GM23338 (cell line): Measurements from ENCODE around the gene IFI35. TPM values are rescaled to one million over a fixed set of nuclear protein-coding genes. Genes with fewer than 3 reads are reported as not detected.

Source experiments
- ATAC-seq: fragments of 200-7000 bp; cut with Tn5 transposase; 3 replicates; pipeline ENCODE4 v1.9.1; 2020
- DNase-seq: peaks from one replicate; pipeline ENCODE4 v3.0.0-alpha.2; 2015; ENCODE audit warnings: low spot score
- H2AFZ ChIP-seq: fragments of 200-600 bp; sonication (generic); 2 replicates; pipeline ENCODE4 v1.8.0; 2016; ENCODE audit warnings: antibody characterized with exemption, mild to moderate bottlenecking, moderate library complexity
- H3F3A ChIP-seq: fragments of 200-600 bp; sonication (generic); replicated peaks from 2 replicates; pipeline ENCODE4 v1.8.0; 2017; ENCODE audit warnings: antibody characterized with exemption, mixed run types, low read depth
- H3K27ac ChIP-seq: fragments of 200-600 bp; sonication (generic); 2 replicates; pipeline ENCODE4 v1.6.1; 2016; ENCODE audit warnings: low read depth
- H3K27me3 ChIP-seq: fragments of 200-600 bp; sonication (generic); 2 replicates; pipeline ENCODE4 v1.8.0; 2016; ENCODE audit warnings: mild to moderate bottlenecking, mixed run types, moderate library complexity; ENCODE audit not compliant: insufficient read depth
- H3K36me3 ChIP-seq: fragments of 200-600 bp; sonication (generic); 2 replicates; pipeline ENCODE4 v1.8.0; 2016; ENCODE audit warnings: mild to moderate bottlenecking; ENCODE audit not compliant: insufficient read depth
- H3K4me1 ChIP-seq: fragments of 200-600 bp; sonication (generic); 2 replicates; pipeline ENCODE4 v1.8.0; 2016; ENCODE audit warnings: mild to moderate bottlenecking, moderate library complexity; ENCODE audit not compliant: insufficient read depth
- H3K4me2 ChIP-seq: fragments of 200-600 bp; sonication (generic); 2 replicates; pipeline ENCODE4 v1.7.1; 2017; ENCODE audit warnings: mixed run types
- H3K4me3 ChIP-seq: fragments of 200-600 bp; sonication (generic); 2 replicates; pipeline ENCODE4 v1.6.1; 2016; ENCODE audit warnings: mixed run types
- H3K79me2 ChIP-seq: fragments of 200-600 bp; sonication (generic); replicated peaks from 2 replicates; pipeline ENCODE4 v1.8.0; 2017; ENCODE audit warnings: mild to moderate bottlenecking; ENCODE audit not compliant: insufficient read depth
- H3K9me2 ChIP-seq: fragments of 200-600 bp; sonication (generic); 2 replicates; pipeline ENCODE4 v1.8.0; 2017; ENCODE audit not compliant: insufficient read depth
- H4K20me1 ChIP-seq: fragments of 200-600 bp; sonication (generic); replicated peaks from 2 replicates; pipeline ENCODE4 v1.8.0; 2017; ENCODE audit warnings: mild to moderate bottlenecking; ENCODE audit not compliant: insufficient read depth
- H3K27ac Mint-ChIP-seq: 2 replicates; pipeline ENCODE4 v1.8.0; 2020; ENCODE audit warnings: inconsistent platforms, mild to moderate bottlenecking, moderate library complexity, mixed read lengths
- H3K27me3 Mint-ChIP-seq: 3 replicates; pipeline ENCODE4 v1.8.0; 2022; ENCODE audit warnings: low read depth, mild to moderate bottlenecking, moderate library complexity, mixed read lengths, inconsistent platforms; ENCODE audit not compliant: insufficient read depth, poor library complexity
- H3K36me3 Mint-ChIP-seq: 3 replicates; pipeline ENCODE4 v1.8.0; 2021; ENCODE audit warnings: low read depth, mild to moderate bottlenecking, inconsistent platforms, moderate library complexity, mixed read lengths
- H3K4me1 Mint-ChIP-seq: 3 replicates; pipeline ENCODE4 v1.8.0; 2020; ENCODE audit warnings: mild to moderate bottlenecking, inconsistent platforms, mixed read lengths
- H3K4me3 Mint-ChIP-seq: 3 replicates; pipeline ENCODE4 v1.8.0; 2021; ENCODE audit warnings: moderate library complexity, mild to moderate bottlenecking, inconsistent platforms, mixed read lengths
- H3K9me3 Mint-ChIP-seq: 3 replicates; pipeline ENCODE4 v1.8.0; 2020; ENCODE audit warnings: moderate library complexity, mild to moderate bottlenecking, inconsistent platforms, mixed read lengths
- CREB1 ChIP-seq: fragments of 250-450 bp; sonication (Bioruptor Pico); IDR thresholded peaks from 2 replicates; pipeline ENCODE4 v1.5.0; 2020; ENCODE audit warnings: low read depth, mild to moderate bottlenecking, moderate library complexity
- CTCF ChIP-seq, 2 experiments: fragments of 200-600 bp in 1 of 2; sonication (generic) in 1 of 2; conservative IDR thresholded peaks; 2 replicates each; pipeline versions ENCODE4 v1.5.1 to v1.6.1; 2016 to 2017; ENCODE audit warnings: antibody characterized with exemption in 2 of 2, low read depth in 2 of 2, mild to moderate bottlenecking in 2 of 2, moderate library complexity in 1 of 2
- ETS1 ChIP-seq: IDR thresholded peaks from 2 replicates; pipeline ENCODE4 v1.6.1; 2016; ENCODE audit warnings: antibody characterized with exemption
- EZH2 ChIP-seq: fragments of 200-600 bp; sonication (generic); IDR thresholded peaks from one replicate; pipeline ENCODE4 v1.8.0; 2017; ENCODE audit warnings: antibody characterized with exemption, mild to moderate bottlenecking, low read depth; ENCODE audit not compliant: unreplicated experiment
- EZH2phosphoT487 ChIP-seq: fragments of 200-600 bp; sonication (generic); IDR thresholded peaks from one replicate; pipeline ENCODE4 v1.8.1; 2018; ENCODE audit warnings: antibody characterized with exemption; ENCODE audit not compliant: unreplicated experiment
- JUNB ChIP-seq: IDR thresholded peaks from one replicate; pipeline ENCODE4 v1.6.1; 2016; ENCODE audit warnings: antibody characterized with exemption; ENCODE audit not compliant: unreplicated experiment
- NANOG ChIP-seq: IDR thresholded peaks from 2 replicates; pipeline ENCODE4 v1.6.1; 2016; ENCODE audit warnings: antibody characterized with exemption, borderline replicate concordance
- POLR2AphosphoS5 ChIP-seq: IDR thresholded peaks from 2 replicates; pipeline ENCODE4 v1.6.1; 2016; ENCODE audit warnings: antibody characterized with exemption, low read depth
- REST ChIP-seq: IDR thresholded peaks from one replicate; pipeline ENCODE4 v1.6.1; 2018; ENCODE audit warnings: antibody characterized with exemption; ENCODE audit not compliant: unreplicated experiment
- STAT1 ChIP-seq: IDR thresholded peaks from one replicate; pipeline ENCODE4 v1.6.1; 2016; ENCODE audit warnings: antibody characterized with exemption; ENCODE audit not compliant: unreplicated experiment
- ZNF114 ChIP-seq: fragments of 250-450 bp; sonication (Bioruptor Pico); IDR thresholded peaks from 2 replicates; pipeline ENCODE4 v1.5.0; 2020; ENCODE audit warnings: mild to moderate bottlenecking, moderate library complexity
- ZNF331 ChIP-seq: fragments of 250-450 bp; sonication (Bioruptor Pico); IDR thresholded peaks from 2 replicates; pipeline ENCODE4 v1.5.0; 2020; ENCODE audit warnings: low read depth, mild to moderate bottlenecking, moderate library complexity
- ZNF462 ChIP-seq: fragments of 250-450 bp; sonication (Bioruptor Pico); IDR thresholded peaks from 2 replicates; pipeline ENCODE4 v1.5.0; 2020; ENCODE audit warnings: mild to moderate bottlenecking, moderate library complexity
- polyA plus RNA-seq: library from polyadenylated mRNA; unstranded; fragments of >200 nt; fragmentation: Nextera tagmentation; extraction: Ambion mirVana; gene quantifications from 2 replicates; pipeline ENCODE4 v1.2.1, GENCODE V29; 2016
- total RNA-seq: library from RNA; depleted of rRNA; stranded (reverse); fragments of >200 nt; shearing (Covaris generic); gene quantifications from 2 replicates; pipeline ENCODE4 v1.2.3, GENCODE V29; 2014

Gene IFI35
- total and polyA plus RNA-seq, 2 experiments from 2014 or later = 1.8 to 2.3 TPM

- Histone ChIP-seq H2AFZ (no peak overlapping the region), H3K4me3 (no peak overlapping the region), H3K27ac (no peak overlapping the region), H3K27me3 (no peaks in the 10 kb centered on the region), H3F3A (peaks cover 9% of the 10 kb centered on the region; the same call in 1 of the 2 replicates), H3K4me2 (no peak overlapping the region), H4K20me1 (0 out of 2 replicates have a peak, but pooled peaks cover 4% of the 10 kb centered on the region), H3K9me2 (no peaks in the 10 kb centered on the region), H3K79me2 (peaks cover 33% of the 10 kb centered on the region), H3K36me3 (peaks cover 6% of the 10 kb centered on the region; the same call in 1 of the 2 replicates), H3K4me1 (peaks cover 16% of the 10 kb centered on the region)
- Mint-ChIP-seq H3K9me3 (no peaks in the 10 kb centered on the region; the same call in 2 of the 3 replicates), H3K27ac (no peak overlapping the region), H3K4me3 (peak overlapping the region; percentile 96; the same call in 2 of the 3 replicates), H3K27me3 (peaks cover 18% of the 10 kb centered on the region), H3K4me1 (peaks cover 17% of the 10 kb centered on the region), H3K36me3 (peaks cover 20% of the 10 kb centered on the region; the same call in 2 of the 3 replicates)
- TF ChIP-seq EZH2phosphoT487 (no peak), NANOG (no peak), CTCF (conservative IDR thresholded peaks at IDR 0.05; ENCODE audit: low read depth in 2 of 2) (no peak), POLR2AphosphoS5 (no peak), STAT1 (no peak), ZNF114 (CRISPR knock-in tag) (no peak), EZH2 (no peak), ZNF462 (CRISPR knock-in tag) (no peak), JUNB (no peak), REST (no peak), CREB1 (CRISPR knock-in tag) (no peak), ZNF331 (CRISPR knock-in tag) (no peak), ETS1 (no peak)
- no peak for DNase-seq
- ATAC-seq = no peak
Observed at GRCh38 chr17:42982266-42982665, 24.3 kb upstream of the IFI35 start.
